Activated CD8-positive, alpha-beta T cell treated with anti-CD3 and anti-CD28 coated beads for 36 hours (primary cell): Measurements from ENCODE around the gene LRIG1. TPM values are rescaled to one million over a fixed set of nuclear protein-coding genes. Genes with fewer than 3 reads are reported as not detected.

ENCODE experiments used
- ATAC-seq: fragments of 200-7000 bp; cut with Tn5 transposase; one replicate; pipeline ENCODE4 v1.10.0; 2021; ENCODE audit warnings: mild to moderate bottlenecking, moderate library complexity
- CTCF ChIA-PET: fragments of 350-600 bp; sonication (Branson Sonifier 250); formaldehyde crosslinking; loops from one replicate; lab custom pipeline; 2021; ENCODE audit warnings: antibody characterized with exemption; lab: Charles Lee
- POLR2A ChIA-PET: fragments of 350-600 bp; sonication (Branson Sonifier 250); formaldehyde crosslinking; loops from one replicate; lab custom pipeline; 2021; ENCODE audit warnings: antibody characterized with exemption; lab: Charles Lee
- DNase-seq: peaks from one replicate; pipeline ENCODE4 v3.0.0-alpha.2; 2020
- H3K27ac Mint-ChIP-seq: one replicate; pipeline ENCODE4 v1.8.0; 2021; ENCODE audit warnings: mild to moderate bottlenecking, mixed read lengths
- H3K27me3 Mint-ChIP-seq: one replicate; pipeline ENCODE4 v1.8.0; 2021; ENCODE audit warnings: mixed read lengths
- H3K36me3 Mint-ChIP-seq: one replicate; pipeline ENCODE4 v1.8.0; 2021; ENCODE audit warnings: low read depth, mixed read lengths
- H3K4me1 Mint-ChIP-seq: one replicate; pipeline ENCODE4 v1.8.0; 2021; ENCODE audit warnings: low read depth, mixed read lengths
- H3K4me3 Mint-ChIP-seq: one replicate; pipeline ENCODE4 v1.8.0; 2021; ENCODE audit warnings: mild to moderate bottlenecking, moderate library complexity, mixed read lengths
- H3K9me3 Mint-ChIP-seq: one replicate; pipeline ENCODE4 v1.8.0; 2021; ENCODE audit warnings: mixed read lengths
- CTCF ChIP-seq: fragments of 200-600 bp; IDR thresholded peaks from one replicate; pipeline ENCODE4 v1.8.0; 2022; ENCODE audit warnings: antibody characterized with exemption, mild to moderate bottlenecking
- intact Hi-C: fragments of 100-400 bp; cut with micrococcal nuclease; formaldehyde crosslinking; loops from one replicate; pipeline ENCODE4 v1.10.0; 2022
- total RNA-seq, 2 experiments: library from RNA; stranded (reverse); gene quantifications; one replicate each; pipeline ENCODE4 v1.2.3, GENCODE V29; 2021

LRIG1 gene
- total RNA-seq, 2 experiments from 2014 or later: 12.7 to 13.0 TPM

- Mint-ChIP-seq H3K36me3 (peaks cover 88% of the 10 kb centered on the region), H3K4me1 (peaks cover 13% of the 10 kb centered on the region), H3K4me3 (no peak overlapping the region), H3K9me3 (no peaks in the 10 kb centered on the region), H3K27ac (peak overlapping the region; percentile 30), H3K27me3 (no peaks in the 10 kb centered on the region)
- no peak for DNase-seq
- intact Hi-C loops: no loop called here
- no peak for ATAC-seq
- POLR2A ChIA-PET: no interaction called here
- TF ChIP-seq CTCF: no peak
- CTCF ChIA-PET: interaction anchor here (1.1 to 3.2 kb wide), 4 partner anchors 13 to 437 kb away, joined by 3 to 35 read pairs (median 10); no protein-coding TSS in a partner anchor
These were observed 121.3 kb downstream of the LRIG1 start for GRCh38 chr3:66379565-66379964.

- peak; percentile 60 for DNase-seq
- no peaks in the 10 kb centered on the region for H3K27me3 Mint-ChIP-seq
- peak overlapping the region; percentile 82 for H3K27ac Mint-ChIP-seq
- ChIA-PET CTCF (interaction anchor here (0.7 to 3.2 kb wide), 31 partner anchors 8 to 512 kb away, joined by 3 to 35 read pairs (median 4); no protein-coding TSS in a partner anchor), POLR2A (interaction anchor here (0.6 to 1.2 kb wide), 2 partner anchors 15 to 99 kb away, joined by 3 to 4 read pairs; no protein-coding TSS in a partner anchor)
- TF ChIP-seq CTCF: peak; percentile 46
- intact Hi-C loops: no loop called here
- peaks cover 13% of the 10 kb centered on the region for H3K4me1 Mint-ChIP-seq
- peaks cover 80% of the 10 kb centered on the region for H3K36me3 Mint-ChIP-seq
- H3K4me3 Mint-ChIP-seq: no peak overlapping the region
- H3K9me3 Mint-ChIP-seq: no peaks in the 10 kb centered on the region
- ATAC-seq: peak; percentile 68
These were observed 122.6 kb downstream of the LRIG1 start for GRCh38 chr3:66378256-66378655.

GRCh38 chr3:66377800-66378199 lies 123.0 kb downstream of the LRIG1 start:
- intact Hi-C loops: no loop called here
- Mint-ChIP-seq H3K27me3 (no peaks in the 10 kb centered on the region), H3K4me3 (no peak overlapping the region), H3K27ac (peak overlapping the region; percentile 82), H3K36me3 (peaks cover 80% of the 10 kb centered on the region), H3K9me3 (no peaks in the 10 kb centered on the region), H3K4me1 (peaks cover 13% of the 10 kb centered on the region)
- CTCF ChIA-PET: interaction anchor here (0.7 to 3.2 kb wide), 27 partner anchors 8 to 513 kb away, joined by 3 to 35 read pairs (median 4); no protein-coding TSS in a partner anchor
- DNase-seq: no peak
- TF ChIP-seq CTCF: no peak
- POLR2A ChIA-PET: interaction anchor here (0.6 to 1.2 kb wide), 2 partner anchors 15 to 100 kb away, joined by 3 to 4 read pairs; no protein-coding TSS in a partner anchor
- ATAC-seq: peak; percentile 47

DNA sequence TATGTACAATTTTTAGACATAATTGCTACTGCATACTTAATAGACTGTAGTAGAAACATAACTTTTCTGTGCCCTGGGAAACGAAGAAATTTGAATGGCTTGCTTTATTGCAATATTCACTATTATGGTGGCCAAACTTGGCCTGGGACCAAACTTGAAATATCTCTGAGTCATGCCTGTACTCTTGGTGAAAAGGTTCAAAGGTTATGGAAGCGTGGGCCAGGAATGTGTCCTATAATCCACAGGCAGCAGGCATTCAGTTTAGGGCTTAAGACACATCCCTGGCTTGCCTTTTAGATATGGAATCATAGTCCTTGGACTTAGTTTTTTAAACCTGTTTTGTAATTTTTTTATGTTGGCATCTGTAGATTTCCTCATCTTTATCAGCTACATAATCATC lies 124.3 kb downstream of the LRIG1 start:
- ChIA-PET CTCF (interaction anchor here (1.3 to 3.2 kb wide), 4 partner anchors 9 to 446 kb away, joined by 8 to 18 read pairs (median 10); no protein-coding TSS in a partner anchor), POLR2A (no interaction called here)
- TF ChIP-seq CTCF: no peak
- DNase-seq: no peak
- Mint-ChIP-seq H3K9me3 (no peaks in the 10 kb centered on the region), H3K27me3 (no peaks in the 10 kb centered on the region), H3K4me1 (peaks cover 13% of the 10 kb centered on the region), H3K36me3 (peaks cover 70% of the 10 kb centered on the region), H3K27ac (no peak overlapping the region), H3K4me3 (no peak overlapping the region)
- no peak for ATAC-seq
- intact Hi-C loops: no loop called here

DNA sequence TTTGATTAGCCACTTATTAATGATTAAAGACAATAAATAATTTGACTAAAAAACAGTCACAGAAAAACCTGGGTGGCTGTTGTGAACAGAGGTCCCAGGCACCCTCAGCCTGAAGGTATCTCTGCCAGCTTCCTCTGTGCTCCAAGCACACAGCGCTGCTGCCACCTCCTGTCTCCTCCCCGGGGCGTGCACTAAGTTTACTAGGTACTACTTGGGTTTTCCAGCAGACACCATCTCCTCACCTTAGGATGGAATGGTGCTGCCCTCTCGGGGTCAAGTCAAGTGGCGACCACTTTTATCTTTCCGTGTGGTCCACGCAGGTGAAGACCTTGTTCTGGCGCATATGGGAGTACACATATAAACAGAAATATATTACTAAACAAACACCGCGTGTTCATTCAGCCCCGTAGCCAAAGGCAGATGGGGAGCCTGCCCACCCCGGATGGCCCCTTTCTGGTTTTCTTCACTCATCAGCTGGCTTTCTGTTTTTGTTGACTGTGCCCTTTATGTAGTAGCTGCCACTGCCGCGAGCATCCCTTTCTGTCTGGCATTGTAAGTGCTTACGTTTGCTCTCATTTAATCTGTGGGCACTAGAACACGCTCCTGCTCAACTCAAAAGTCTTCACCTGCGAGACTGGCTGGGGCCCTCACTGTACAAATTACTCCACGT lies 128.0 kb downstream of the LRIG1 start:
- POLR2A ChIA-PET: no interaction called here
- intact Hi-C loops: loop anchor here (5.0 kb wide), 1 partner anchor 96 kb away; no protein-coding TSS in a partner anchor
- Mint-ChIP-seq H3K4me3 (no peak overlapping the region), H3K36me3 (peaks cover 39% of the 10 kb centered on the region), H3K9me3 (no peaks in the 10 kb centered on the region), H3K27ac (peak overlapping the region; percentile 50), H3K27me3 (no peaks in the 10 kb centered on the region), H3K4me1 (peaks cover 5% of the 10 kb centered on the region)
- no peak for TF ChIP-seq CTCF
- CTCF ChIA-PET: interaction anchor here (0.6 to 1.8 kb wide), 6 partner anchors 16 to 442 kb away, joined by 3 to 9 read pairs (median 3); no protein-coding TSS in a partner anchor
- DNase-seq (peak; percentile 37), ATAC-seq (peak; percentile 62)
